ENCODE data around the gene GFER. TPM values are rescaled to one million over a fixed set of nuclear protein-coding genes. Genes with fewer than 3 reads are reported as not detected.
"Not testable (repeated sequence)": the region's sequence is repeated elsewhere in the genome, so short reads cannot be mapped to it uniquely, and the experiment has no call there.

GFER gene
- total RNA-seq, 3 donors from 2014 or later, result 15.7 to 18.1 (median 17.9) TPM

DNA sequence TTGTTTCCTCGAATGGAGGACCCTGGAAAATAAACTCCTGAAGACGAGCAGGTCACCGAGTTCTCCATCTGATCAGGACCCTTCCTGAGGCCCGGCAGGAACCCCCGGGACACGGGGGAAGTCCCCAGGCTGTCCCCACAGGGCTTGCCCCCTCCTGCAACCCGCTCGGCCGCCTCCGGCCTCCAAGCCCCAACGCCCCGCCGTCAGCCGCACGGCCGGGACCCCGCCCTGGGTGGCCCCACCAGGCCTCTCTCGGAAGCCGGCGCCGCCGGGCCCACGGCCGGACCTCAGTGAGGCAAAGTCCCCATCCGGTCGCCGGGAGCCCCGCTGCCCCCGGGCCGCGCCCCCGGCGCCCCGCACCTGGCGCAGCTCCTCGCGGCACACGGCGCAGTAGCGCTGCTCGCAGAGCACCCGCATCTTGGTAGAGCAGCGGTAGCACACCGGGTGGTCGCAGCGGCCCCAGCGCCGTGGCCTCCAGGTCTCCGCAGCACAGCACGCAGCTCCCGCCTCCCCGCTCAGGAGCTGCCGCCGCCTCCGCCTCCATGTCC, 25.2 kb downstream of the GFER start:
- Histone ChIP-seq H3K4me3 (peak overlapping the region; percentile 87 to 96 (median 87)), H3K9me3 (no peaks in the 10 kb centered on the region), H3K27ac (peak overlapping the region; percentile 92 to 97), H3K27me3 (no peaks in the 10 kb centered on the region), H3K4me1 (peaks cover 11 to 26% of the 10 kb centered on the region in 2 donors), H3K36me3 (no peaks in the 10 kb centered on the region)
- DNase-seq (ENCODE audit: low spot score in 2 of 2), result no peak
- intact Hi-C loops (cut with DNase I; ENCODE audit: low total_unique reads), result loop anchor here (5.0 kb wide), 1 partner anchor 1802 kb away; no protein-coding TSS in a partner anchor
- TF ChIP-seq POLR2AphosphoS5 (IDR thresholded peaks at IDR 0.05) (no peak), CTCF (IDR thresholded peaks at IDR 0.05) (no peak), POLR2A (IDR thresholded peaks at IDR 0.05) (no peak)

- Histone ChIP-seq H3K27me3 (no peaks in the 10 kb centered on the region), H3K9me3 (no peaks in the 10 kb centered on the region), H3K4me1 (peaks cover 9 to 24% of the 10 kb centered on the region in 2 donors), H3K4me3 (peak within 1 kb of the TSS; percentile 87 to 96 (median 87)), H3K27ac (peak within 1 kb of the TSS; percentile 92 to 97), H3K36me3 (no peaks in the 10 kb centered on the region)
- intact Hi-C loops (cut with DNase I; ENCODE audit: low total_unique reads), result loop anchor here (5.0 kb wide), 1 partner anchor 1803 kb away; no protein-coding TSS in a partner anchor
- DNase-seq (ENCODE audit: low spot score in 2 of 2), result peak; percentile 56 to 74
- TF ChIP-seq POLR2A (IDR thresholded peaks at IDR 0.05) (peak; percentile 77), CTCF (IDR thresholded peaks at IDR 0.05) (peak in 1 of 3 donors; percentile 6), POLR2AphosphoS5 (IDR thresholded peaks at IDR 0.05) (peak; percentile 85 to 94 (median 89))
These were observed 26.0 kb downstream of the GFER start, which contains the start of gene ZNF598 for GRCh38 chr16:2009791-2010510. TSS of gene ZNF598 (minus strand) at chr16:2009821.

- H3K4me3 ChIP-seq; intact Hi-C loops (cut with DNase I; ENCODE audit: low total_unique reads); H3K9me3 ChIP-seq; H3K36me3 ChIP-seq; H3K27me3 ChIP-seq; H3K27ac ChIP-seq; DNase-seq (ENCODE audit: low spot score in 2 of 2): not testable (repeated sequence)
- peaks cover 9 to 14% of the 10 kb centered on the region in 2 donors for H3K4me1 ChIP-seq
These were observed 27.7 kb downstream of the GFER start for GRCh38 chr16:2011726-2012125.

- no peak overlapping the region for H3K4me3 ChIP-seq
- no peaks in the 10 kb centered on the region for H3K9me3 ChIP-seq
- no peak for TF ChIP-seq POLR2AphosphoS5 (IDR thresholded peaks at IDR 0.05)
- no peak for TF ChIP-seq CTCF (IDR thresholded peaks at IDR 0.05)
- no peak for TF ChIP-seq POLR2A (IDR thresholded peaks at IDR 0.05)
- H3K4me1 ChIP-seq, result no peaks in the 10 kb centered on the region
- intact Hi-C loops (cut with DNase I; ENCODE audit: low total_unique reads), result no loop called here
- no peaks in the 10 kb centered on the region for H3K36me3 ChIP-seq
- no peak for DNase-seq (ENCODE audit: low spot score in 2 of 2)
- no peaks in the 10 kb centered on the region for H3K27me3 ChIP-seq
- no peak overlapping the region for H3K27ac ChIP-seq
These were observed 29.5 kb downstream of the GFER start for GRCh38 chr16:2013527-2013926.

- H3K4me1 ChIP-seq, result peaks cover 1 to 5% of the 10 kb centered on the region in 2 donors
- H3K27ac ChIP-seq, result no peak overlapping the region
- intact Hi-C loops (cut with DNase I; ENCODE audit: low total_unique reads), result no loop called here
- no peak for TF ChIP-seq CTCF (IDR thresholded peaks at IDR 0.05)
- no peak for TF ChIP-seq POLR2A (IDR thresholded peaks at IDR 0.05)
- no peak for TF ChIP-seq POLR2AphosphoS5 (IDR thresholded peaks at IDR 0.05)
- H3K9me3 ChIP-seq, result no peaks in the 10 kb centered on the region
- no peaks in the 10 kb centered on the region for H3K36me3 ChIP-seq
- peaks cover 8 to 15% of the 10 kb centered on the region in 2 donors for H3K27me3 ChIP-seq
- no peak for DNase-seq (ENCODE audit: low spot score in 2 of 2)
- no peak overlapping the region for H3K4me3 ChIP-seq
These were observed 31.3 kb downstream of the GFER start for GRCh38 chr16:2015117-2015946.
